ENCODE data around the gene PHACTR2.

DNA sequence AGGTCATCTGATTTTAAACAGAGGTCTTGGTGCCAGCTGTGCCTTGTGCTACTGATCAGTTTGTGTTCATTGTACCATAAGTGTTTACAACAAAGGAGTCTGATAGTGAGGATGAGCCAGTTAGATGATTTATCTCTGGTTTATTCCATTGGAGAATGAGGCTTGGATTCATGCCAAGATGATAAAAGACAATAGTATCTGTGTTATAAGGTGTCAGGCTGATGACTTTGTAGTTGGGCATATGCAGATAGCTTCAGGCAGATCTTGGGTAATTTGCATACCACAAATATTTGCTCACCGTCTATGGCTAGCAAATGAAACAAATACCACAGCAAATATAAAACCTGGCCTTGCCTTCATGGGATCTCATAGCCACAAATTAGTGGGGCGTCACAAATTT is 43.3 kb upstream of the PHACTR2 start:
- TF ChIP-seq, protein P1, sequence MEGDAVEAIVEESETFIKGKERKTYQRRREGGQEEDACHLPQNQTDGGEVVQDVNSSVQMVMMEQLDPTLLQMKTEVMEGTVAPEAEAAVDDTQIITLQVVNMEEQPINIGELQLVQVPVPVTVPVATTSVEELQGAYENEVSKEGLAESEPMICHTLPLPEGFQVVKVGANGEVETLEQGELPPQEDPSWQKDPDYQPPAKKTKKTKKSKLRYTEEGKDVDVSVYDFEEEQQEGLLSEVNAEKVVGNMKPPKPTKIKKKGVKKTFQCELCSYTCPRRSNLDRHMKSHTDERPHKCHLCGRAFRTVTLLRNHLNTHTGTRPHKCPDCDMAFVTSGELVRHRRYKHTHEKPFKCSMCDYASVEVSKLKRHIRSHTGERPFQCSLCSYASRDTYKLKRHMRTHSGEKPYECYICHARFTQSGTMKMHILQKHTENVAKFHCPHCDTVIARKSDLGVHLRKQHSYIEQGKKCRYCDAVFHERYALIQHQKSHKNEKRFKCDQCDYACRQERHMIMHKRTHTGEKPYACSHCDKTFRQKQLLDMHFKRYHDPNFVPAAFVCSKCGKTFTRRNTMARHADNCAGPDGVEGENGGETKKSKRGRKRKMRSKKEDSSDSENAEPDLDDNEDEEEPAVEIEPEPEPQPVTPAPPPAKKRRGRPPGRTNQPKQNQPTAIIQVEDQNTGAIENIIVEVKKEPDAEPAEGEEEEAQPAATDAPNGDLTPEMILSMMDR (IDR thresholded peaks at IDR 0.05; ENCODE audit: insufficient read depth, low read depth, low read length): no peak
- no peak for TF ChIP-seq EZH2 (IDR thresholded peaks at IDR 0.05; ENCODE audit: insufficient read depth, low read length)

All from astrocyte (in vitro differentiated cells and primary cell).